Measurements from ENCODE around the gene FAM186B. TPM values are rescaled to one million over a fixed set of nuclear protein-coding genes. Genes with fewer than 3 reads are reported as not detected.

The FAM186B gene
- total RNA-seq, 4 donors from 2014 or later = 0.42 to 0.98 (median 0.44) TPM; not detected in 1

DNA sequence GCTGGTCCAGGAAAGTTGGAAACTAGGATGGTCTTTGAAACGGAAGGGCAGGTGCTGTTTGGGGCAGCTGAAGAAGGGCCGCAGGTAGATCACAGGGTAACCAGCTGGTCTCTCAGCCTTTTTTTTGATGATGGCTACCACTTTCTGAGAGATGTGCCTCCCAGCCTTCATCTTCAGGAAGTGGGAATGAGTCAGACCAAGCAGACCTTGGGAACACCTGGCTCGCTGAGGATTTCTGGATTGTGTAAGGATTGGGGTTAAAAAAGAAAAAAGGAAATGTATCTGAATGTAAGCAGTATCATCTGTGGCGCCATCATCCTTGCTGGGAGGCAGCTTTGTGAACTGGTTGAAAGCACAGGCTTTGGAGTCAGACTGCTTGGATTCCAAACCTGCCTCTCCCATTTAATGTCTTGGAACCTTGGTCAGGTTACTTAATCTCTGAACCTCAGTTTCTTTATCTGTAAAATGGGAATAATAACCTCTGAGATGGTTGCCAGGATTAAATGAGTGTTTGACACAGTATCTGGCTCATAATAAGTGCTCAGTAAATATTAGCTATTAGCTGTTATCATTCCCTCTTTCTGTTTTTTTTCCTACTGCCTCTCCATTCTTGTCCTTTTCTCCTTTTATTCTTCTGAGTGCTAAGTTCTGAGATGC, 19.6 kb upstream of the FAM186B start:
- DNase-seq (ENCODE audit: low spot score in 2 of 2) = no peak
- peak overlapping the region in 1 of 4 donors; percentile 96 for H3K27ac ChIP-seq
- TF ChIP-seq EP300 (IDR thresholded peaks at IDR 0.05) (no peak), POLR2A (IDR thresholded peaks at IDR 0.05) (no peak)
- TF ChIP-seq, protein P1, sequence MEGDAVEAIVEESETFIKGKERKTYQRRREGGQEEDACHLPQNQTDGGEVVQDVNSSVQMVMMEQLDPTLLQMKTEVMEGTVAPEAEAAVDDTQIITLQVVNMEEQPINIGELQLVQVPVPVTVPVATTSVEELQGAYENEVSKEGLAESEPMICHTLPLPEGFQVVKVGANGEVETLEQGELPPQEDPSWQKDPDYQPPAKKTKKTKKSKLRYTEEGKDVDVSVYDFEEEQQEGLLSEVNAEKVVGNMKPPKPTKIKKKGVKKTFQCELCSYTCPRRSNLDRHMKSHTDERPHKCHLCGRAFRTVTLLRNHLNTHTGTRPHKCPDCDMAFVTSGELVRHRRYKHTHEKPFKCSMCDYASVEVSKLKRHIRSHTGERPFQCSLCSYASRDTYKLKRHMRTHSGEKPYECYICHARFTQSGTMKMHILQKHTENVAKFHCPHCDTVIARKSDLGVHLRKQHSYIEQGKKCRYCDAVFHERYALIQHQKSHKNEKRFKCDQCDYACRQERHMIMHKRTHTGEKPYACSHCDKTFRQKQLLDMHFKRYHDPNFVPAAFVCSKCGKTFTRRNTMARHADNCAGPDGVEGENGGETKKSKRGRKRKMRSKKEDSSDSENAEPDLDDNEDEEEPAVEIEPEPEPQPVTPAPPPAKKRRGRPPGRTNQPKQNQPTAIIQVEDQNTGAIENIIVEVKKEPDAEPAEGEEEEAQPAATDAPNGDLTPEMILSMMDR (IDR thresholded peaks at IDR 0.05) = no peak
- H3K9me3 ChIP-seq = no peaks in the 10 kb centered on the region
- H3K27me3 ChIP-seq = no peaks in the 10 kb centered on the region
- 57 to 67% methylated on average over 4 of the region's 4 CpGs for WGBS, 2 donors
- peaks cover 0 to 26% (median 13%) of the 10 kb centered on the region in 4 donors for H3K4me1 ChIP-seq
- H3K4me3 ChIP-seq = no peak overlapping the region
- H3K36me3 ChIP-seq = no peaks in the 10 kb centered on the region

- Histone ChIP-seq H3K9me3 (no peaks in the 10 kb centered on the region), H3K36me3 (no peaks in the 10 kb centered on the region), H3K27ac (peak within 1 kb of the TSS; percentile 65 to 96 (median 86)), H3K27me3 (no peaks in the 10 kb centered on the region), H3K4me3 (peak within 1 kb of the TSS; percentile 56 to 74 (median 64)), H3K4me1 (peaks cover 0 to 26% (median 13%) of the 10 kb centered on the region in 4 donors)
- DNase-seq (ENCODE audit: low spot score in 2 of 2) = peak; percentile 72 to 83
- WGBS, 2 donors = 1 to 4% methylated on average over 20 to 35 of the region's 76 CpGs
- peak in 1 of 2 donors; percentile 93 for TF ChIP-seq EP300 (IDR thresholded peaks at IDR 0.05)
- TF ChIP-seq, protein P1 (IDR thresholded peaks at IDR 0.05) = peak in 4 of 5 experiments; percentile 44 to 58 (median 47)
- TF ChIP-seq POLR2A (IDR thresholded peaks at IDR 0.05) = peak in 1 of 2 donors; percentile 77
These were observed 17.9 kb upstream of the FAM186B start, which contains the start of gene PRPF40B for GRCh38 chr12:49623142-49623904. Gene PRPF40B (plus strand): TSS chr12:49623561. CDS start chr12:49623591, 30 bp downstream.

DNA sequence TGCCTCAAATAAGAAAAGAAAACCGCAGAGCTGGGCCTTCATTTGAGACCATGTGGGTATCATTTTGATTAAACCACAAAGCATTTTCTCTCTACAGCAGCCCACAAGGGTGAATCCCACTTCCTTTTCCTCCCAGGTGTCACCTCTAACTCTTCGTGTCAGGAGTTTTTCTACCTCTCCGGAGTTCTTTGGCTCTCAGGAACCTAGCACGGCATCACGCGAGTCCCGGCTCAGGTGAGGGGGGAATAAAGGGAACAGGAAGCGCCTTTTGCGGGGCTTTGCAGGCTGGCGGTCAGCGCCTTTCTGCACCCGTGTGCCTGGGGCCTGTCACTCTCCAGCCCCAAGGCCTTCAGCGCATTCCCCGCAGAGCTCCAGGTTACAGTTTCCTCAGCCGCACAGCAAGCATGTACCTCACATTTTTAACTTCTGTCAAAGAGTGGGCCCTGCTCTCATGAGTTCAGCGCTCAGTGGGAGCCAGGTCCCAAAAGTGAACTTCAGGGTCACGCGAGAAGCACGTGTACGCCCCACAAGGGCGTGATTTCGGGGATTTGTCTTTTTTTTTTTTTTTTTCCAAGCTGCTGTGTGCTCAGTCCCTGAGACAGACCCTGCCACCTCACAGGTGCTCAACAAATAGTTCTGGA, 17.2 kb upstream of the FAM186B start:
- Histone ChIP-seq H3K36me3 (no peaks in the 10 kb centered on the region), H3K27me3 (no peaks in the 10 kb centered on the region), H3K4me1 (peaks cover 0 to 26% (median 13%) of the 10 kb centered on the region in 4 donors), H3K4me3 (peak overlapping the region; percentile 56 to 74 (median 64)), H3K27ac (peak overlapping the region; percentile 65 to 96 (median 86)), H3K9me3 (no peaks in the 10 kb centered on the region)
- TF ChIP-seq EP300 (IDR thresholded peaks at IDR 0.05) (no peak), POLR2A (IDR thresholded peaks at IDR 0.05) (no peak)
- TF ChIP-seq, protein P1 (IDR thresholded peaks at IDR 0.05) = no peak
- DNase-seq (ENCODE audit: low spot score in 2 of 2) = peak in 1 of 2 donors; percentile 24
- 1 to 2% methylated on average over 22 of the region's 22 CpGs for WGBS, 2 donors

DNA sequence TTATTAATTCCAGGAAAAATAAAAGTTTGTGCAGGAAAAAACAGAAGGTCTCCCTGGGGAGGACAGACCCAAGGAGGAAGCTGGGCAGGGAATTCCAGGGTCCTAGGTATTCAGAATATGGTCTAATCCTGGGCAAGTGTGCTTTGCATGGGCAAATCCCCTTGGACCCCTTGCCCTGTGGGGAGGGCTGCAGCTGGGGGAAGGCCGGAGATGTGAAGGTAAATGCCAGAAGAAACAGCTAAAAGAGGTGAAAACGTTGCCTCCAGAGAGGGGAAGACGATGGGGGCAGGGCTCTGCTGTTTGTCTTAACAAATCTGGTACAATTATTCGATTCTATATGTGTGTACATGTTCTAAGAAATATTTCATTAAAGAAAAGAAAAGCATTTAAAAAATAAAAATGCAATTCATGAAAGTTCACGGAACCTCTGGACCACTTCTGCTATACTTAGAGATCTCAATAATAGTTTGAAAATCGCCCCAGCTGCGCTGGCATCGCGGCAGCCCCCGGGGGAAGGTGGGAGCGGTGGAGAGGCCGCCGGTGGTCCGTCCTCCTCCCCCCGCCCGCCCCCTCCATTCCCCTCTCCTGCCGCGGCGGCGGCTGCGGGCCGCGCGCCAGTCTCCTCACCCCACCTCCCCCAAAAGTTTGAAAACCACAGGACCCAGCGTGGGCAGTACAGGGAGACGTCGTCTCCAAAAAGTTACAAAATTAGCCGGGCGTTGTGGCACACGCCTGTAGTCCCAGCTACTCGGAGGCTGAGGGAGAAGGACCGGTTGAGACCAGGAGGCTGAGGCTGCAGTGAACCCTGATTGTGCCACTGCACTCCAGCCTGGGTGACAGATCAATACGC, 16.4 kb upstream of the FAM186B start:
- no peaks in the 10 kb centered on the region for H3K27me3 ChIP-seq
- peak overlapping the region; percentile 56 to 74 (median 64) for H3K4me3 ChIP-seq
- H3K4me1 ChIP-seq = peaks cover 0 to 26% (median 13%) of the 10 kb centered on the region in 4 donors
- no peak for TF ChIP-seq EP300 (IDR thresholded peaks at IDR 0.05)
- TF ChIP-seq POLR2A (IDR thresholded peaks at IDR 0.05) = no peak
- TF ChIP-seq, protein P1 (IDR thresholded peaks at IDR 0.05) = no peak
- DNase-seq (ENCODE audit: low spot score in 2 of 2) = no peak
- WGBS, 2 donors = 1 to 3% methylated on average over 33 of the region's 33 CpGs
- H3K9me3 ChIP-seq = no peaks in the 10 kb centered on the region
- peak overlapping the region in 3 of 4 donors; percentile 80 to 96 (median 91) for H3K27ac ChIP-seq
- H3K36me3 ChIP-seq = no peaks in the 10 kb centered on the region
